PC-3 (cell line): ENCODE results near the gene CYP4B1. TPM values are rescaled to one million over a fixed set of nuclear protein-coding genes. Genes with fewer than 3 reads are reported as not detected.

Experiments used
- ATAC-seq: fragments of 200-7000 bp; cut with Tn5 transposase; 2 replicates; pipeline ENCODE4 v1.9.1; 2020; ENCODE audit warnings: mild to moderate bottlenecking, moderate library complexity
- BruUV-seq: library from RNA; stranded (reverse); fragments of 400-500 nt; replicated peaks from 2 replicates; lab custom pipeline; 2021; lab: Mats Ljungman, UMichigan
- CTCF ChIA-PET: fragments of 300-600 bp; sonication (Branson Sonifier 250); formaldehyde crosslinking; loops from one replicate; lab custom pipeline; 2022; ENCODE audit warnings: antibody characterized with exemption; lab: Charles Lee
- POLR2A ChIA-PET: fragments of 300-600 bp; sonication (Branson Sonifier 250); formaldehyde crosslinking; loops from one replicate; lab custom pipeline; 2022; ENCODE audit warnings: antibody characterized with exemption; ENCODE audit not compliant: unreplicated experiment; lab: Charles Lee
- DNase-seq: peaks from one replicate; pipeline ENCODE4 v3.0.0-alpha.2; 2015
- H2AFZ ChIP-seq: fragments of 300-600 bp; sonication (generic); 2 replicates; pipeline ENCODE4 v1.6.0; 2016; ENCODE audit warnings: antibody characterized with exemption, low read length
- H3F3A ChIP-seq: fragments of 300-600 bp; sonication (generic); one replicate; pipeline ENCODE4 v1.6.0; 2017; ENCODE audit warnings: antibody characterized with exemption, low read length, control low read depth, mild to moderate bottlenecking; ENCODE audit not compliant: unreplicated experiment
- H3K27ac ChIP-seq: fragments of 300-600 bp; sonication (generic); 2 replicates; pipeline ENCODE4 v1.5.1; 2016; ENCODE audit warnings: mild to moderate bottlenecking, low read length
- H3K27me3 ChIP-seq: fragments of 300-600 bp; sonication (generic); 2 replicates; pipeline ENCODE4 v1.6.1; 2016; ENCODE audit warnings: low read length, mixed read lengths
- H3K36me3 ChIP-seq: fragments of 300-600 bp; sonication (generic); 2 replicates; pipeline ENCODE4 v1.6.1; 2016; ENCODE audit warnings: low read depth, mixed run types, low read length, mixed read lengths
- H3K4me1 ChIP-seq: fragments of 300-600 bp; sonication (generic); 2 replicates; pipeline ENCODE4 v1.5.1; 2016; ENCODE audit warnings: low read length; ENCODE audit not compliant: insufficient read depth
- H3K4me2 ChIP-seq: fragments of 300-600 bp; sonication (generic); 2 replicates; pipeline ENCODE4 v1.6.0; 2016; ENCODE audit warnings: low read length
- H3K4me3 ChIP-seq: fragments of 300-600 bp; sonication (generic); 2 replicates; pipeline ENCODE4 v1.5.1; 2016; ENCODE audit warnings: mild to moderate bottlenecking, low read length, mixed read lengths
- H3K79me2 ChIP-seq: fragments of 300-600 bp; sonication (generic); 2 replicates; pipeline ENCODE4 v1.6.1; 2017; ENCODE audit warnings: low read length, mixed read lengths
- H3K9ac ChIP-seq: fragments of 300-600 bp; sonication (generic); 2 replicates; pipeline ENCODE4 v1.6.0; 2016; ENCODE audit warnings: mild to moderate bottlenecking, low read length
- H3K9me2 ChIP-seq: fragments of 300-600 bp; sonication (generic); replicated peaks from 2 replicates; pipeline ENCODE4 v1.6.1; 2016; ENCODE audit warnings: mixed run types, low read length, mixed read lengths
- H3K9me3 ChIP-seq: fragments of 300-600 bp; sonication (generic); 2 replicates; pipeline ENCODE4 v1.6.1; 2016; ENCODE audit warnings: low read length, mixed read lengths
- H4K20me1 ChIP-seq: fragments of 300-600 bp; sonication (generic); 2 replicates; pipeline ENCODE4 v1.6.1; 2016; ENCODE audit warnings: low read length, mixed read lengths
- EZH2 ChIP-seq: fragments of 300-600 bp; sonication (generic); IDR thresholded peaks from one replicate; pipeline ENCODE4 v1.6.1; 2017; ENCODE audit warnings: antibody characterized with exemption, mild to moderate bottlenecking, low read length; ENCODE audit not compliant: unreplicated experiment
- EZH2phosphoT487 ChIP-seq: fragments of 300-600 bp; sonication (generic); IDR thresholded peaks from 2 replicates; pipeline ENCODE4 v1.6.1; 2018; ENCODE audit warnings: mild to moderate bottlenecking, antibody characterized with exemption, low read length, borderline replicate concordance
- intact Hi-C: fragments of 100-400 bp; cut with micrococcal nuclease; formaldehyde crosslinking; loops from 2 replicates; pipeline ENCODE4 v1.9.0; 2023
- total RNA-seq: library from RNA; depleted of rRNA; stranded (reverse); fragments of >200 nt; gene quantifications from 2 replicates; pipeline ENCODE4 v1.2.3, GENCODE V29; 2014
- TF ChIP-seq, protein P1 (sequence below): fragments of 300-600 bp; sonication (generic); conservative IDR thresholded peaks from 2 replicates; pipeline ENCODE4 v1.5.1; 2017; ENCODE audit warnings: antibody characterized with exemption, low read depth, mild to moderate bottlenecking, low read length

CYP4B1 gene
- total RNA-seq, 1 experiment from 2014 or later: not detected

DNA sequence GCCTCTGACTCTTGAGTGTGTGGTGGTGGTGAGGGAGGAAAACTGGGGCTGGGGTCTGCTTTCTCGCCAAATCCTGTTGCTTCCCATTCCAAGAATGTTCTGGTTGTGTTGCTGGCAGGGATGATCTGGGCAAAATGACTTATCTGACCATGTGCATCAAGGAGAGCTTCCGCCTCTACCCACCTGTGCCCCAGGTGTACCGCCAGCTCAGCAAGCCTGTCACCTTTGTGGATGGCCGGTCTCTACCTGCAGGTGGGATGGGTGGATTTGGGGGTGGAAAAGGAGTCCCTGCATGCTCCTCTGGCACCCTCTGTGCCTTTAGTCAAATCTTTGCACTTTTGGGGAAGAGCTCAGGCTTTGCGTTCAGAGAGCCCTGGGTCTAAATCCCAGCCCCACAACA is 18.1 kb downstream of the CYP4B1 start:
- H3K9me2 ChIP-seq: no peaks in the 10 kb centered on the region
- H3K27ac ChIP-seq: no peak overlapping the region
- no peak for TF ChIP-seq EZH2phosphoT487
- TF ChIP-seq, protein P1, sequence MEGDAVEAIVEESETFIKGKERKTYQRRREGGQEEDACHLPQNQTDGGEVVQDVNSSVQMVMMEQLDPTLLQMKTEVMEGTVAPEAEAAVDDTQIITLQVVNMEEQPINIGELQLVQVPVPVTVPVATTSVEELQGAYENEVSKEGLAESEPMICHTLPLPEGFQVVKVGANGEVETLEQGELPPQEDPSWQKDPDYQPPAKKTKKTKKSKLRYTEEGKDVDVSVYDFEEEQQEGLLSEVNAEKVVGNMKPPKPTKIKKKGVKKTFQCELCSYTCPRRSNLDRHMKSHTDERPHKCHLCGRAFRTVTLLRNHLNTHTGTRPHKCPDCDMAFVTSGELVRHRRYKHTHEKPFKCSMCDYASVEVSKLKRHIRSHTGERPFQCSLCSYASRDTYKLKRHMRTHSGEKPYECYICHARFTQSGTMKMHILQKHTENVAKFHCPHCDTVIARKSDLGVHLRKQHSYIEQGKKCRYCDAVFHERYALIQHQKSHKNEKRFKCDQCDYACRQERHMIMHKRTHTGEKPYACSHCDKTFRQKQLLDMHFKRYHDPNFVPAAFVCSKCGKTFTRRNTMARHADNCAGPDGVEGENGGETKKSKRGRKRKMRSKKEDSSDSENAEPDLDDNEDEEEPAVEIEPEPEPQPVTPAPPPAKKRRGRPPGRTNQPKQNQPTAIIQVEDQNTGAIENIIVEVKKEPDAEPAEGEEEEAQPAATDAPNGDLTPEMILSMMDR: no peak
- no peak for TF ChIP-seq EZH2
- POLR2A ChIA-PET: no interaction called here
- H3K4me3 ChIP-seq: no peak overlapping the region
- H3K36me3 ChIP-seq: no peaks in the 10 kb centered on the region
- H3K9ac ChIP-seq: no peak overlapping the region
- H3K4me2 ChIP-seq: no peak overlapping the region
- no peaks in the 10 kb centered on the region for H3K4me1 ChIP-seq
- intact Hi-C loops: no loop called here
- BruUV-seq: no TSS peak
- no peak overlapping the region for H2AFZ ChIP-seq
- peaks cover 3% of the 10 kb centered on the region; the same call in 1 of the 2 replicates for H3K27me3 ChIP-seq
- H4K20me1 ChIP-seq: no peaks in the 10 kb centered on the region
- no peaks in the 10 kb centered on the region for H3K9me3 ChIP-seq
- ATAC-seq (no peak), DNase-seq (no peak)
- H3F3A ChIP-seq: no peaks in the 10 kb centered on the region
- H3K79me2 ChIP-seq: no peaks in the 10 kb centered on the region
- CTCF ChIA-PET: no interaction called here

DNA sequence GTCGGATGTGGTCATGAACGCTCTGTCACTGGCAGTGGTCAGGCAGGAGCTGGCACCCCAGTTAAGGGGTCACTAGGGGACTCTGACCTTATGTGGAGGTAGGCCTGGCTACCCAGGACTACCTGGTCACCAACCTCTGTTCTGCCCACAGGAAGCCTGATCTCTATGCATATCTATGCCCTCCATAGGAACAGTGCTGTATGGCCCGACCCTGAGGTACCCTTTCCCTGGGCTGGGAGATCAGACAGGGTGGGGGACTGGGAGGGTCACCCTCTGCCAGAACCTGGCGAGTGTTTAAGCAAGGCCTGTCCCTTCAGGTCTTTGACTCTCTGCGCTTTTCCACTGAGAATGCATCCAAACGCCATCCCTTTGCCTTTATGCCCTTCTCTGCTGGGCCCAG is 19.0 kb downstream of the CYP4B1 start:
- Histone ChIP-seq H4K20me1 (no peaks in the 10 kb centered on the region), H3K27me3 (peaks cover 3% of the 10 kb centered on the region; the same call in 1 of the 2 replicates), H3F3A (no peaks in the 10 kb centered on the region), H3K36me3 (no peaks in the 10 kb centered on the region), H3K9me3 (no peaks in the 10 kb centered on the region), H2AFZ (no peak overlapping the region), H3K4me2 (no peak overlapping the region), H3K27ac (no peak overlapping the region), H3K4me3 (no peak overlapping the region), H3K9ac (no peak overlapping the region), H3K79me2 (no peaks in the 10 kb centered on the region), H3K9me2 (no peaks in the 10 kb centered on the region), H3K4me1 (no peaks in the 10 kb centered on the region)
- CTCF ChIA-PET: no interaction called here
- intact Hi-C loops: no loop called here
- DNase-seq (no peak), ATAC-seq (no peak)
- no TSS peak for BruUV-seq
- POLR2A ChIA-PET: no interaction called here
- TF ChIP-seq, protein P1: no peak
- no peak for TF ChIP-seq EZH2
- TF ChIP-seq EZH2phosphoT487: no peak

DNA sequence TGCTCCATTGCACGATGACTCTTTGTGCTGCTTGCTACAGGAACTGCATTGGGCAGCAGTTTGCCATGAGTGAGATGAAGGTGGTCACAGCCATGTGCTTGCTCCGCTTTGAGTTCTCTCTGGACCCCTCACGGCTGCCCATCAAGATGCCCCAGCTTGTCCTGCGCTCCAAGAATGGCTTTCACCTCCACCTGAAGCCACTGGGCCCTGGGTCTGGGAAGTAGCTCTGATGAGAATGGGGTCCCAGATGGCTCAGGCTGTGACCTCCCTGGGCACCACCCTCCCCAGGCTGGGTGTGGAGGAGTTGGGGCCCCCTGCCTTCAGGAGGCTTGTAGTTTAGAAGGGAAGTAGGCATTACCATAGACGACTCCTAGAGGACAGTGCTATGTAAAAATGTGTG is 19.7 kb downstream of the CYP4B1 start:
- TF ChIP-seq EZH2phosphoT487 (no peak), EZH2 (no peak)
- TF ChIP-seq, protein P1: no peak
- no peaks in the 10 kb centered on the region for H3F3A ChIP-seq
- no peaks in the 10 kb centered on the region for H3K79me2 ChIP-seq
- POLR2A ChIA-PET: no interaction called here
- H3K4me1 ChIP-seq: no peaks in the 10 kb centered on the region
- no peak overlapping the region for H3K9ac ChIP-seq
- peaks cover 3% of the 10 kb centered on the region; the same call in 1 of the 2 replicates for H3K27me3 ChIP-seq
- BruUV-seq: no TSS peak
- intact Hi-C loops: no loop called here
- no peak overlapping the region for H2AFZ ChIP-seq
- H3K9me3 ChIP-seq: no peaks in the 10 kb centered on the region
- ATAC-seq: no peak
- H3K4me3 ChIP-seq: no peak overlapping the region
- H3K27ac ChIP-seq: no peak overlapping the region
- no peaks in the 10 kb centered on the region for H3K9me2 ChIP-seq
- CTCF ChIA-PET: no interaction called here
- no peak for DNase-seq
- H4K20me1 ChIP-seq: no peaks in the 10 kb centered on the region
- H3K4me2 ChIP-seq: no peak overlapping the region
- no peaks in the 10 kb centered on the region for H3K36me3 ChIP-seq
